Right lobe of liver (tissue), 6 donors: ENCODE results near the gene CFAP251. TPM values are rescaled to one million over a fixed set of nuclear protein-coding genes. Genes with fewer than 3 reads are reported as not detected.

Experiments used
- ATAC-seq, 4 donors: fragments of 200-7000 bp; cut with Tn5 transposase; one replicate each; pipeline ENCODE4 v1.9.1; 2020; ENCODE audit warnings: mild to moderate bottlenecking in 4 of 4, moderate library complexity in 4 of 4
- DNase-seq, 3 donors: peaks; one replicate each; pipeline ENCODE4 v3.0.0-alpha.2; 2020
- H3K27ac ChIP-seq, 3 donors: fragments of 200-600 bp; one replicate each; pipeline ENCODE4 v1.8.0; 2022
- H3K27me3 ChIP-seq, 2 donors: fragments of 200-600 bp; one replicate each; pipeline ENCODE4 v1.8.0; 2022
- H3K36me3 ChIP-seq, 4 donors: fragments of 200-600 bp; sonication (generic) in 1 of 4; one replicate each; pipeline versions ENCODE4 v1.5.1 to v1.8.0; 2017 to 2022; ENCODE audit warnings: control low read depth in 1 of 4
- H3K4me1 ChIP-seq, 4 donors: fragments of 200-600 bp; sonication (generic) in 1 of 4; one replicate each; pipeline versions ENCODE4 v1.5.1 to v1.8.0; 2017 to 2022; ENCODE audit warnings: control low read depth in 1 of 4
- H3K4me3 ChIP-seq, 3 donors: fragments of 200-600 bp; one replicate each; pipeline ENCODE4 v1.8.0; 2022
- H3K9me3 ChIP-seq, 4 donors: fragments of 200-600 bp; sonication (generic) in 1 of 4; one replicate each; pipeline versions ENCODE4 v1.5.1 to v1.8.0; 2017 to 2022; ENCODE audit warnings: control low read depth in 1 of 4
- CTCF ChIP-seq, 4 donors: fragments of 200-600 bp in 3 of 4; fragments of 450-650 bp in 1 of 4; IDR thresholded peaks; one replicate each; pipeline versions ENCODE4 v1.5.1 to v1.8.0; 2016 to 2022; ENCODE audit warnings: antibody characterized with exemption in 4 of 4, mild to moderate bottlenecking in 2 of 4
- POLR2A ChIP-seq: fragments of 450-650 bp; IDR thresholded peaks from one replicate; pipeline ENCODE4 v1.6.1; 2017; ENCODE audit warnings: antibody characterized with exemption, mild to moderate bottlenecking
- WGBS: methylation state at CpG from one replicate; pipeline ENCODE4 v1.1.6; 2018; ENCODE audit warnings: low coverage, low lambda C conversion rate; ENCODE audit not compliant: insufficient coverage; ENCODE audit errors: missing lambda C conversion rate; 5-methylcytosine and 5-hydroxymethylcytosine counted together
- intact Hi-C, 2 donors: fragments of 100-400 bp; cut with DNase I; formaldehyde crosslinking; loops; one replicate each; pipeline versions ENCODE4 v1.11.2 to v1.14.1; 2022
- total RNA-seq, 6 experiments: library from RNA; depleted of rRNA in 2 of 6; stranded (reverse); fragments of >200 nt in 2 of 6; fragmentation: NEBNext Ultra II Directional in 3 of 6; extraction: Animal tissue kit (Norgen Biotek cat#: 25700) in 3 of 6; gene quantifications; one replicate each; pipeline versions ENCODE4 v1.1.0 to v1.2.4, GENCODE V29; 2016 to 2023
- donor health status: DM: no; HTN: yes; CAD: no.
- donor health status: DM: no; HTN: no; CAD: no.
- donor health status: DM: no; HTN: no; CAD: no.
- donor health status: DM: no; HTN: yes; CAD: no.
- donor health status: DM: no; HTN: yes; CAD: no.

CFAP251 gene
- total RNA-seq, 6 experiments from 2014 or later: 1.0 to 6.2 (median 2.4) TPM

GRCh38 chr12:121934309-121934664 lies 15.9 kb downstream of the CFAP251 start:
- no peak for ATAC-seq
- Histone ChIP-seq H3K27me3 (no peaks in the 10 kb centered on the region), H3K4me1 (no peaks in the 10 kb centered on the region), H3K36me3 (no peaks in the 10 kb centered on the region), H3K4me3 (no peak overlapping the region), H3K27ac (no peak overlapping the region), H3K9me3 (no peaks in the 10 kb centered on the region)
- no peak for TF ChIP-seq POLR2A
- TF ChIP-seq CTCF (IDR thresholded peaks at IDR 0.05): no peak
- WGBS: no CpG with 5 or more reads among the region's 2 CpGs
- no peak for DNase-seq
- intact Hi-C loops: no loop called here

- 82% methylated on average over 5 of the region's 7 CpGs for WGBS
- Histone ChIP-seq H3K36me3 (no peaks in the 10 kb centered on the region), H3K9me3 (no peaks in the 10 kb centered on the region), H3K4me1 (no peaks in the 10 kb centered on the region), H3K27me3 (no peaks in the 10 kb centered on the region), H3K4me3 (no peak overlapping the region), H3K27ac (no peak overlapping the region)
- no peak for TF ChIP-seq CTCF (IDR thresholded peaks at IDR 0.05)
- TF ChIP-seq POLR2A: no peak
- no peak for ATAC-seq
- intact Hi-C loops: no loop called here
- no peak for DNase-seq
Observed at GRCh38 chr12:121937654-121938053, 19.3 kb downstream of the CFAP251 start.

GRCh38 chr12:121939186-121939585 lies 20.8 kb downstream of the CFAP251 start:
- no peak overlapping the region for H3K4me3 ChIP-seq
- no peaks in the 10 kb centered on the region for H3K4me1 ChIP-seq
- H3K9me3 ChIP-seq: no peaks in the 10 kb centered on the region
- intact Hi-C loops: no loop called here
- TF ChIP-seq CTCF (IDR thresholded peaks at IDR 0.05): no peak
- TF ChIP-seq POLR2A: no peak
- H3K36me3 ChIP-seq: no peaks in the 10 kb centered on the region
- no peak overlapping the region for H3K27ac ChIP-seq
- 40% methylated on average over 7 of the region's 7 CpGs for WGBS
- peak in 1 of 4 donors; percentile 25 for ATAC-seq
- DNase-seq: no peak
- H3K27me3 ChIP-seq: no peaks in the 10 kb centered on the region

- Histone ChIP-seq H3K27me3 (no peaks in the 10 kb centered on the region), H3K4me1 (no peaks in the 10 kb centered on the region), H3K36me3 (no peaks in the 10 kb centered on the region), H3K9me3 (no peaks in the 10 kb centered on the region), H3K4me3 (no peak overlapping the region), H3K27ac (no peak overlapping the region)
- TF ChIP-seq CTCF (IDR thresholded peaks at IDR 0.05): no peak
- no peak for TF ChIP-seq POLR2A
- WGBS: 78% methylated on average over 4 of the region's 4 CpGs
- no peak for DNase-seq
- no peak for ATAC-seq
- intact Hi-C loops: no loop called here
Observed at GRCh38 chr12:121939992-121940766, 21.8 kb downstream of the CFAP251 start.
